ENCODE data around the gene ZCCHC13.
A peak's percentile ranks its signal among the peaks of the same experiment; 100 is the strongest.
"Not testable (repeated sequence)": the region's sequence is repeated elsewhere in the genome, so short reads cannot be mapped to it uniquely, and the experiment has no call there.

The ZCCHC13 gene

DNA sequence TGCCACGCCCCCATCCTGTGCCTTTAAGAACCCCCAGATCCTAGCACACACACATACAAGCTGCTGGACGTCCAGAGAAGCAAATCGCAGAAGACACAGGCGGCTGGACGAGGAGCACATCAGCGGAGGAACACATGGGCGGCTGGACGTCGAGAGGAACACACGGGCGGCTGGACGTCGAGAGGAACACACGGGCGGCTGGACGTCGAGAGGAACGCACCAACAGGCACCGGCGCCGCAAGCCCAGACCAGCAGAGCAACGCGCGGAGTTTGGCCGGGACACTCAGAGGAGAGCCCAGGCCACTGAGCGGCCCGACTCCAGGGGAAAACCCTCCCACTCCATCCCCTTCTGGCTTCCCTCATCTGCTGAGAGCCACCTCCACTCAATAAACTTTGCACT is 17.2 kb downstream of the ZCCHC13 start:
- DNase-seq (ENCODE audit: low read depth in 2 of 2) = no peak

DNA sequence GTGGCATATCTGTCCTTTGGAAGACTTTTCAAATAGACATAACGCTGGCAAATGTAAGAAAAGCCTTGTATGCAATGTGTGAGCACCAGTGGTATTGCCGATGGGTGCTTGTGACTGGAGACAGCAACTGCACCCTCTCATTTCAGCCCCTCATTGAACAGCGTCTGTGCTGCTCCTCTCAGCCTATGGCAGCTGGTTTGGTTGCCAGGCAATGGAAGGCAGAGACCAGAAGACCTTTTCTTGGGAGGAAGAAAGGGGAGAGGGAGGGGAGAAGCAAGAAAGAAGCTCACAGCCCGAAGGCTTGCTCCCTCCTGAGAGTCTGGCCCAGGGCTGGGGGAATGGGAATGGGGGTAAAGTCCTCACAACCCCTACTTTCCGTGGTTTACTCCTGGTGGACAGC is 20.2 kb downstream of the ZCCHC13 start:
- DNase-seq (ENCODE audit: low read depth in 2 of 2) = no peak

DNA sequence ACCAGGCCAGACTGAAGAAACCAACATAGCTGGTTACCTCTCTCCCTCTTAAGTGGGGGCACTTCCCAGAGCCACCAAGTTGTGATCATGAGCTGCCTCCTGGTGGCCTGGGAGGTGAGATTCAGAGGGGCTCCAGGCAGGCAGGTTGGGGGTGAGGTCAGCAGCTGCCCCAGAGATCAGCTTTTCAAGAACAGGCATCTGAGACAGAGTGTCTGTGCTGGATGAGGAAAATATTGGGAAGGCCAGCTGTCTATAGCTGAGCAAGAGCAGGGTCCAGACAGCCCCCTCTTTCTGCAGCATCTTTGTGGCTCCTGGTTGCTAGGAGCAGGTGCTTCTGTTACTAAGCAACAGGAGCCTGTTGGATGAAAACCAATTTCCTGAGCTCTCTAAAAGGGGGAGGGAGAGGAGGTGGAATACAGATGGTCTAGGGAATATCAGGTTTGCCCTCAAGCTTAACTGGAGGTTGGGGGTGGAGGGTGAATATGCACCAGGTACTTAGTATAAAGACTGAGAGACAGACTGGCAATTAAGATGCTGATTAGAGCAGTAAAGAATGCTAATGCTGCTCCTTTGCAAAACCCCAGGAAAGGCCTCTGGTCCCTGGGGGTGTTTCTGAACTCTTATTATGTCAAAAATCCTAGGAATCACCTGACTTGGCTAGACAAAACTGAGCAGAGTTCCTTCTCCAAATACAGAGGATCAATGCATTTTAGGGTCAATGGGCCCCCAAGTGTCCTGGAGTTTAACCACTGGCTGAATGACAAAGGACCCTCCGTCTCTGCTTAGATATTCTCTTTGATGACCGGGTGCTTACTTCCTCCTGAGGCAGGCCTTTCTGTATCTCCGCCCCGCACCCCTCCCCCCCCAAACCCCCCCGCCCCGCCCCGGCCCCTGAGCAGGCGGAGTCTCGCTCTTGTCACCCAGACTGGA is 21.4 kb downstream of the ZCCHC13 start:
- no peak for DNase-seq (ENCODE audit: low read depth in 2 of 2)

DNA sequence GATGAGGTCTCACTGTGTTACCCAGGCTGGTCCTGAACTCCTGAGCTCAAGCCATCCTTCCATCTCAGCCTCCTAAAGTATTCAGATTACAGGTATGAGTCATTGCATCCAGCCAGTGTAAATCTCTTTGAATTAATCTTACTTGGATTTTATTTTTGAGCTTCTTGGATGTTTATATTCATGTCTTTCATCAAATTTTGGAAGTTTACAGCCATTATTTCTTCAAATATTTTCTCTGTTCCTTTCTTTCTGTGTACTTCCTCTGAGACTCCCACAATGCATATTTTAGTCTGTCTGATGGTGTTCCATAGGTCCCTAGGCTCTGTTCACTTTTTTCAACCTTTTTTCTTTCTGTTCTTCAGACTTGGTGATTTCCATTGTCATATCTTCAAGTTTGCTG is 34.9 kb downstream of the ZCCHC13 start:
- no peak for DNase-seq (ENCODE audit: low read depth in 2 of 2)

DNA sequence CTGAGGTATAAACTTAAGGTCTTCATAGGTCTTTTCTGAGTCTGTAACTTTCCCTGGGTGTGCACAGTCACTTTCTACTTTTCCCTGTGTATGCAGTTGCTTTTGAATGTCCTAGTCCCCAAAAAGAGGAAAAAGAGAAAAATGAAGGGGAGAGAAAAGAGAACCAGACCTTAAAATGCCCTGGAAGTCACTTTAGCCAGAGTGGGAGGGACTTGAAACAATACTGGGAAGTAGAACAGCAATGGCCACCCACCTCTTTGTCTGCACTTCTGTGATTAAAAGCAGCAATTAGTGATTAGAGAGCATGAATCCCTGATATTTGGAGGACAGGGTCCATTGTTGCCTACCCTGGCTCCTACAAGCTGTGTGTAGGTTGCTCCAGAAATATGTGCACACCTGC is 36.1 kb downstream of the ZCCHC13 start:
- no peak for DNase-seq (ENCODE audit: low read depth in 2 of 2)

DNA sequence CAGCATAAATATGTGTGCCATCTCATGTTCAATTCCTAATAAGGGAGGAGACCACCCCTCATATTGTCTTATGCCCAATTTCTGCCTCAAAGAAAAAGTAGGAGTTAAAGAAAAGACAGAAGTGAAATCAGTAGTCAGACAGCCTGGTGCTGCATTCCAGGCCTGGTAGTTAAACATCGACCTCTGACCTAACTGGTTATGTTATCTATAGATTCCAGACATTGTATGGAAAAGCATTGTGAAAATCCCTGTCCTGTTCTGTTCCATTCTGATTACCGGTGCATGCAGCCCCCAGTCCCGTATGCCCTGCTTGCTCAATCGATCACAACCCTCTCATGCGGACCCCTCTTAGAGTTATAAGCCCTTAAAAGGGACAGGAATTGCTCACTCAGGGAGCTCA is 38.2 kb downstream of the ZCCHC13 start:
- not testable (repeated sequence) for DNase-seq (ENCODE audit: low read depth in 2 of 2)

DNA sequence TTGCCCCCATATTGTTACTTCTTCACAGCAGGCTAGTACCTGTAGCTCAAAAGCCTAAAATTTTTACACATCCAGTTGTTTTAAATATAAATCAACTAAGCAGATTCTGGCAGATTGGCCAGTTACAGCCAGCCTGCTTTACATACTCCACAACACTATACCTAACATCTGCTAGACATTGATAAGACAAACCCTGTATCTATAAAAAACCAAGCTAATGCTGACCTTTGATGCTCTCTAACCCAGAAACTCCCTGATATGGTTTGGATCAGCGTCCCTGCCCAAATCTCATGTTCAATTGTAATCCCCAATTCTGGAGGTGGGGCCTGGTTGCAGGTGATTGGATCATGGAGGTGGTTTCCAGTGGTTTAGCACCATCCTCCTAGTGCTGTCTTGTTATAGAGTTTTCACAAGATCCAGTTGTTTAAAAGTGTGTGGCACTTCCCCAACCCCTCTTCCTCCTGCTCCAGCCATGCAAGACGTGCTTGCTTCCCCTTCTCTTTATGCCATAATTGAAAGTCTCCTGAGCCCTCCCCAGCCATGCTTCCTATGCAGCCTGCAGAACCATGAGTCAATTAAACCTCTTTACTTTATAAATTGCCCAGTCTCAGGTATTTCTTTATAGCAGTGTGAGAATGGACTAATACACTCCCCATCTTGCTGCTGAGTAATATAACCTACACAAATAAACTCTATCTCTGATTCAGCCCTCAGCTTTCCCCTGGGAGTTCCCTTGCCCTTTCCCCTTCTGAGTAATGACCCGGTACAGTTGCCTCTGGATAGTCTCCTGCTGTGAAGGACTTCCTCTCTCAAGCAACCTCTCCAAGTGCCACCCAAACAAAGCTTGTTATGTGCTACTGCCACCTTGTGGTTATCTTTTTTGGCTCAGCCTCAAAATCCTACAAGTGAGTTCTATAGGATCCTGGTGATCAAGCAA is 39.6 kb downstream of the ZCCHC13 start:
- peak in 1 of 2 donors; percentile 18 for DNase-seq (ENCODE audit: low read depth in 2 of 2)

DNA sequence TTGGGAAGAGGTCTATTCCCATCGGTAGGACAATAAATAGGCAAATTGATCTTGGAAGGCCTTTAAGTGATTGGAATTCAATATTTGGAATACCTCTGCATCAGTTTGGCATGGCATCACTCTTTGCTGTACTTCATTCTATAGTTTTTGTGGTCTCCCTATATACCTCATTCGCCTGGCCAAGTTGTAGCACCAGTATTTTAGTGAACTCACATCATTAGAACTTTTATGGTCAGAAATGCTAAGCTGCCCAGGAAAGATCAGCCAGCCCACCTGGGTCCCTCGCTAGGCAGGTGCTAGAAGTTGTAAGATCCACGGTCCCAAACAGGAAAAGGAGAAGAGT is 40.3 kb downstream of the ZCCHC13 start:
- DNase-seq (ENCODE audit: low read depth in 2 of 2) = no peak

DNA sequence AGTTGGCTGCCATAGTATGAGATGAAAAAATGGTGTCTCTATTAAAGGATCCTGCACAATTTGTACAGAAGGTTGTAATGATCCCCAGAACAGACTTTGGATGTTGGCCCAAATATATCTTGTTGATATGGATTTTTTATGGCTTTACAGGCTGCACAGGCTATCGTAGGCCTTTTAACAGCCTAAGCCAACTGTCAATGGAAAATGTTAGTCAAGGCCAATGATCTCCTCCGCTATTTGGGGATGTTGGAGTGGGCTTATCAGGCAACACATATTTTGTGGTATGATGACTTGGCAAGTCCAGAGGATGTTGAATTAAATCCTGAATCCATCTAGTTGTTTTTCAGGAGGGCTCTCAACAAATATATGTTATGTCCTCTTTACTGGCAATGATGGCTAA is 42.1 kb downstream of the ZCCHC13 start:
- no peak for DNase-seq (ENCODE audit: low read depth in 2 of 2)

DNA sequence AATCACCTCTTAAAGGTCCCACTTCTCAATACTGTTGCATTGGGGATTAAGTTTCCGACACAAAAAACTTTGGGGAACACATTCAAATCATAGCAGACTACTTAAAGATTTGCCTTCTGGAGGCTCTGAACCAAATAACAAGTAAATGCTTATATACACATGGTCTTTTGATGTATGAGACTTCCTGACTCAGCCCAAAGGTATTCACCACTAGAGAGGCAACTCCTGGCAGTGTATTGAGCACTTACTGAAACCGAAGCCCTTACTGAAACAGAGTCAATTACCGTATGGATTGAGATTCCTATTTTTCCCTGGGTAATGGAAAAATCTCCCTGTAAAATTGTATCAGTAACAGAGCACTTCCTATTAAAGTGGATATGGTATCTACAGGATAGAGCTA is 45.4 kb downstream of the ZCCHC13 start:
- DNase-seq (ENCODE audit: low read depth in 2 of 2) = no peak

DNA sequence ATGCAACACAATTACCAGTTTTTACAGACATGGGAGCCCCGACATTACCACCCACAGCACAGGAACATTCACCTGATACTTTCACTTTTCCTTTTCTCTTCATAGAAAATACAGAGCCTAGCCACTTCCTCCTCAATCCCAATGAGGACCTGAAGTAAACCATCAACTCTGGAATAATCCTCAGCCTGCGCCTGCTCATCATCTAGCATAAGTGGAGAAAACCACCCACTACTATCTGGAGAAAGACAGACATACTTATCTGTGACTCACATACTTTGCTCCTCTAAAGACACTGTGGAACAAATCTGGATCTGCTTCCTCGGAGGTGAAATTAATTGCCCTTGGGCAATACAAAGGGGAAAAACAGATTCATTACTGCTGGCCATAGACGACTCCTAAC is 47.8 kb downstream of the ZCCHC13 start:
- no peak for DNase-seq (ENCODE audit: low read depth in 2 of 2)

DNA sequence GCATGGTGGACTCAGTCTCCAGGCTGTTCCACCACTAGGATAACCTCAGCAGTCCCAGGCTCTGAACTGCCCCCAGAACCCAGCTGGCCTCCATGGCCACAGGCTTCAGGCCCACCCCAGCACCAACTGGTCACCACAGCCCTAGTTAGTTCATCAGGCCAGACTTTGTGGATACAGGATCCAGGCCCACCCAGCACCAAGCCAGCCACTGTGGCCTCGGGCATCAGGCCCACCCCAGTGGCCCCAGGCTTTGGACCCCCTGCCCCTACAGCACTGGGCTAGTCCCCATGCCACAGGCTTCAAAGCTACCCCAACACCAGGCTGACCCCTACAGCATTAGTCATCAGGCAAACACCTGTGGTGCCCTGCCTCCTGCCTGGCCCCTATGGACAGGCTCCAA is 50.0 kb downstream of the ZCCHC13 start:
- DNase-seq (ENCODE audit: low read depth in 2 of 2) = no peak

Data from activated CD4-positive, alpha-beta T cell treated with anti-CD3 and anti-CD28 coated beads for 24 hours (primary cell).